Stimulated activated CD8-positive, alpha-beta memory T cell treated with anti-CD3 and anti-CD28 coated beads, Interleukin-15, amount 100 ng/mL, for 48 hours (primary cell): ENCODE results near the gene EPSTI1.
"Not testable (repeated sequence)": the region's sequence is repeated elsewhere in the genome, so short reads cannot be mapped to it uniquely, and the experiment has no call there.

Source experiments
- DNase-seq, 2 donors: peaks; one replicate each; pipeline ENCODE4 v3.0.0-alpha.2; 2020; ENCODE audit warnings: low read depth in 2 of 2

EPSTI1 gene, protein sequence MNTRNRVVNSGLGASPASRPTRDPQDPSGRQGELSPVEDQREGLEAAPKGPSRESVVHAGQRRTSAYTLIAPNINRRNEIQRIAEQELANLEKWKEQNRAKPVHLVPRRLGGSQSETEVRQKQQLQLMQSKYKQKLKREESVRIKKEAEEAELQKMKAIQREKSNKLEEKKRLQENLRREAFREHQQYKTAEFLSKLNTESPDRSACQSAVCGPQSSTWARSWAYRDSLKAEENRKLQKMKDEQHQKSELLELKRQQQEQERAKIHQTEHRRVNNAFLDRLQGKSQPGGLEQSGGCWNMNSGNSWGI

DNA sequence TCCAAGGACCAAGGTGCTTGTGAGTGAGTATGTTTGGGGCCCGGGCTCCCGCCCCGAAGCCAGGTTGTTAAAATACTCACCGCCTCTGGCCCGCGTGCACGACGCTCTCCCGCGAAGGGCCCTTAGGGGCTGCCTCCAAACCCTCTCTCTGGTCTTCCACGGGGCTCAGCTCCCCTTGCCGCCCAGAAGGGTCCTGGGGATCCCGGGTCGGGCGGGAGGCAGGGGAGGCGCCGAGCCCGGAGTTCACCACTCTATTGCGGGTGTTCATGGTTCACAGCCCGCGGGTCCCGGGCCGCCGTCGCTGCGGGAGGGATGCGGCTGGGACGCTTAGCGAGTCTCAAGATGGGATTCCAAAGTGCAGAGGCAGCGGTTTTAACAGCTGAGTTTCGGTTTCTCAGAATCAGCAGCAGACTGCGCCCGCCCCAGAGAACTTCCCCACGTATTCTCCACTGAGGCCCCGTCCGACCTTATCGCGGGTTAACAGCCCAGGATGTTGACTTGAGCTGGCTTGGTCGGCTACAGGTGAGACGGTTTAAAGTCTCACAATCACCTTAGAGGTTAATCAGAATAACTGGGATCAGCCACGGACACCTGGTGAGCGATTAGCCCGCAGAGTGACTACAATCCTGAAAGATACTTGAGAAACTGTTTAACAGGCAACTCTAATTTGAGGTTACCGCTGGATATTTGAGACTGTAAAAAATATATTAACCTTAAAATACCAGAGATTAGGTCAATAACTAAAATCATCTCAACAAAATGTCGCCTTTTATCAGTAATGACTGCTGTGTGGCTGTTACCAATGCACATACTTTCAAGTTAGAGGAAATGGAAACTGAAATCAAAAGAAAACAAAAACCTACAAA is at the start of gene EPSTI1:
Gene EPSTI1, minus strand, starts transcription at position 344 of the 866 bp plus-strand sequence. Its CDS starts 76 bp downstream, at position 268.
- DNase-seq = peak; percentile 55 to 61

- DNase-seq = no peak
Observed at GRCh38 chr13:43041369-43041921, 49.4 kb upstream of the EPSTI1 start.

- DNase-seq = not testable (repeated sequence)
Observed at GRCh38 chr13:43040581-43041368, 48.7 kb upstream of the EPSTI1 start.

GRCh38 chr13:43039966-43040365 is 47.9 kb upstream of the EPSTI1 start:
- no peak for DNase-seq

DNA sequence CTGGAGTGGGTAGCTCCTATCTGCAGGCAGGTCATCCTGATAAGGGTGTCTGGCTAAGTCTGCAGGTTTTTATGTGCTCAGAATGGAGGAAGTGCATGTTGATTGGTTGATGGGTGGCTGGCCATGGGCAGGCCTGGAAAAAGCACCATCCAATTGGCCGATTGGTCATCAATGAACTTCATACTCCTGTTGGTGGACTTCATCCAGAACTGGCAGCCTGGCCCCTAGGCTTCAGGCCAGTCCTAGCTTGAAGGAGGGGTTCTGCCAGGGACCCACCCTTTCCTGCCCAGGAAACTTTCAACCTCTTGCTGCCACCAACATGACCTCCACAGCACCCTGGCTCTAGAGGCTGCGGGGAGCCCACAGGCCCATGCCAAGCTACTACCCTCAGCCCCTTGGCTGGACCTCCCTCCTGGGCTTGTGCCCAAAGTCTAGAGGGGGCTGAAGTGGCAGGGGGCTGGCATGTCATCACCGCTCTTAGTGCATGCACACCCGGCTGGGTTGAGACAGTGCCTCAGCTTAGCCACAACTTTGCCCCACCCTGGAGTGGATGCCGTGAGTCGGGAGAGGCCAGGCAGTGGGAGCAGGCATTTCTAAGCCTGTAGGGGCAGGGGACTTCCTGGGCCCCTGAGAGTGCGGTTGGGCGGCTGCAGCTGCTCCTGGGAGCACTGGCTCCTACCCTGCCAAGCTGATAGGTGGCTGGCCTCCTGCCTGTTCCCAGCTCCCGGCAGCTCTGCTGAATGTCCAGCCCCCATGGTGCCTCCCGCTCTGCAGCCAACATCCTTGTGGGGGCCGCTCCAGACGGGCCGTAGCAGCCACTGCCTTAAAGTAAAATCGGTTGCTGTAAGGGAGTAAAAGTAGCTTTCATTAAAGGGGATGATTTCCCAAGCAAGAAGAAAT is 44.6 kb upstream of the EPSTI1 start:
- DNase-seq = no peak

DNA sequence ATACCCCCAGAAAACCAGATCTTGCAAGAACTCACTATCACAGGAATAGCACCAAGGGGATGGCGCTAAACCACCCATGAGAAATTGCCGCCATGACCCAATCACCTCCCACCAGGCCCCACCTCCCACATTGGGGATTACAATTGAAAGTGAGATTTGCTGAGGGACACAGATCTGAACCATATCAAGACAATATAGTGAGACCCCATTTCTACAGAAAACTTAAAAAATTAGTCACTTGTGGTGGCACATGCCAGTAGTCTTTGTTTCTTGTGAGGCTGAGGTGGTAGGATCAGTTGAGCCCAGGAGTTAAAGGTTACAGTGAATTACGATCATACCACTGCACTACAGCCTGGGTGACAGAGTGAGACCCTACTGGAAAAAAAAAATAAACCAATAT is 41.0 kb upstream of the EPSTI1 start:
- no peak for DNase-seq

DNA sequence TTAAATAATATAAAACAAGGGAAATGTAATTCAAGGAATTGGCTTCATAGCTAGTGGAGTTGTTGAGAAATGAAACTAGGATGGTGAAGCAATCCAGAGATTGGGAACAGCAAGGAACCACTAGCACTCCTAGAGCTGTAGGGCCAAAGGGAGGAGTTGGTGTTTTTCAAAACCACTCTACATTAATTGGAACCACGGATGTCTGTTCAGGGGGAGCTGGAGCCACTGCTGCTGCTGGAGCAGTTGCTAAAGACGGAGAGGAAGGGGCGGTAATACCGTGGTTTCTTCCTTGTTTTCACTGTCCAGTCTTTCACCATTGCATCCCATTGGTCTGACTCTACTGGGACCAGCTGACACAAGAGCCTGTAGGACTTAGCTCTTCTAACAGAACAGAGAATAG is 39.8 kb upstream of the EPSTI1 start:
- no peak for DNase-seq

GRCh38 chr13:43030548-43030947 is 38.5 kb upstream of the EPSTI1 start:
- no peak for DNase-seq

GRCh38 chr13:43026262-43026661 is 34.2 kb upstream of the EPSTI1 start:
- DNase-seq = no peak

- peak; percentile 61 to 72 for DNase-seq
Observed at GRCh38 chr13:43023289-43023963, 31.4 kb upstream of the EPSTI1 start, which contains the start of gene DNAJC15. TSS of gene DNAJC15 (plus strand) at chr13:43023586. CDS start at chr13:43023627, 41 bp downstream.

DNA sequence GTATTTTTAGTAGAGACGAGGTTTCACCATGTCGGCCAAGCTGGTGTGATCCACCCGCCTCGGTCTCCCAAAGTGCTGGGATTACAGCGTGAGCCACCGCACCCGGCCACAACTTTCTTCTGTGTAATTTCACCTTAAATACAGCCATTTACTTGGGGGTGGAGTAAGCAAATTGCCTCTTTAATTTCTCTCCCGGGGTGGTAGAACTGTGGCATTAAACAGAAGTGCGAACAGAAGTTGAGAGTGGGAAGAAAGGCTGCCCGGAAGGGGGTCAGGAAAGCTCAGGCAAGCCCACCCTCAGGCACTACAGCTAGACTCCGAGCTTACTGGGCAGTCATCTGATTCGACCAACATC is 30.9 kb upstream of the EPSTI1 start:
- DNase-seq = no peak

DNA sequence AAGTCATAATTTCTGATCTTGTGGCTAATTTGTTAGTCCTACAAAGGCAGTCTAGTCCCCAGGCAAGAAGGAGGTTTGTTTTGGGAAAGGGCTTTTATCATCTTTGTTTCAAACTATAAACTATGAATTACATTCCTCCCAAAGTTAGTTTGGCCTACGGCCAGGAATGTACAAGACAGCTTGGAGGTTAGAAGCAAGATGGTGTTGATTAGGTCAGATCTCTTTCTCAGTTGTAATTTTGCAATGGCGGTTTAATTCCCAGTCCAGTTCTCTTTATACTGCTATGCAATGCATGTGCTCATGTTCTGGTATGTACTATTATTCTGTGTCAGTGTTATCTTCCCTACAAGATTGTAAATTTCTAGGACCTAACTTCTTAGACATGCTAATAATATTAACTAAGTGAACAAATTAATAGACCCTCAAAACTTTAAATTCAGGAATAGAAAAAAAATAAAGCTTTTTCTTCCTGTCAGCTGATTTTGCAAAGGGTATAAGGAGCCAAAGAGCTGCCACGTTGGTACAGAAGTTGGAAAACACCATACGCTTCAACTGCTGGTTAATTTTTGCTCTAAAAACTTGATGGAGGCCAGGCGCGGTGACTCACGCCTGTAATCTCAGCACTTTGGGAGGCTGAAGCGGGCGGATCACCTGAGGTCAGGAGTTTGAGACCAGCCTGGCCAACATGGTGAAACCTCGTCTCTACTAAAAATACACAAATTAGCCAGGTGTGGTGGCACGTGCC is 30.1 kb upstream of the EPSTI1 start:
- no peak for DNase-seq

GRCh38 chr13:43020794-43021193 is 28.8 kb upstream of the EPSTI1 start:
- DNase-seq = no peak

DNA sequence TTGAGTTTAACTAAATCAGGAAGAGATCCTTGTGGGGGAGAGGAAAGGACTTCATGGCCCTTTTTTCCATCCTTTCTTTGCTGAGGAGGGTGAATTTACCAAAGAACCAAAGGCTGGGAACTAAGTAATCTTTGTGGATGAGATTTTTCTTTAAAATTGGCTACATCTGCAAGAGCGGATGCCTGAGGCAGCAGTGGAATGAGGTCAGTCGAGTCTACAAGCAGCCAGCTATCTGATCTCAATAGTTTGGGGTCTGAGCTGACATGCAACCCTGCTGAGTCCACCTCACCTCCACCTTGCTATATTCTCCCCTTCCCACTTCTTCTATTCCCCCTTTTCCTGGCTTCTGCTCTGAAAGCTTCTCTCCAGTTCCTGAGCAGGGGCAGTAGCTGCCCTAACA is 27.8 kb upstream of the EPSTI1 start:
- no peak for DNase-seq

GRCh38 chr13:43016226-43016625 is 24.2 kb upstream of the EPSTI1 start:
- no peak for DNase-seq

DNA sequence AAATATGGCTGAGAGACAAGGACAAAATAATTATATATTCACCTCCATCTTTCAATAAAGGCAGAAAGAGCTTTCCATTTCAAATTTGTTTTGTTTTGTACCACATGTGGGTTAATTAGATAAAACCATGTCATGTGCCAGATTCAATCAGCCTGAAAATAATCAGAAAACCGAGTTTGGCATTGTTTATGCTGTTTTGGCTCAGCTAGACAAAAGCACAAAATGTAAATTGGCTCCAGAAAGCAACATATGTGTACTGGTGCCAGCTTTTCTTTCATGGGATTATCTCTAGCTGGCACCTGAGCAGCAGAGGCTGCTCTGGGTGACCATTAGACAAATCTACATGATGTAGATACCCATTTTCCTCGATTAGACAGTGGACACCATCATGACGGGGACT is 22.1 kb upstream of the EPSTI1 start:
- no peak for DNase-seq

DNA sequence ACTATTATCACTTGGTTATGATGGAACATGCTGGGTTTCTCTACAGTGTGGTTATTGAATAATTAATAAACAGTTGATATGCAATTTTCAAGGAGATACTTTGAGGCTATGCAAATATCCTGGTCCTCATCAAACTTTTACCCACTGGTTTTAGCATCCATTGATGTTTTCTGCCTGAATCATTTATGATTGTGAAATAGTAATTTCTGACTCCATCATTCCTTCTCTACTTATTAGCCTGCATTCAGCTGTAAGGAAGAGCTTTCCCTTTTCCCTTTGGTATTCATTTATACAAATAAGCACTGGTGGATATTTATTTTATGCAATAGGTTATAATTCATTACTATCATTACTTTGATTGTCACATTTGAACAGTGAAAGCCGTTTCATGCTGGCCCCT is 17.5 kb upstream of the EPSTI1 start:
- DNase-seq = no peak

GRCh38 chr13:43008596-43008995 is 16.6 kb upstream of the EPSTI1 start:
- DNase-seq = no peak

DNA sequence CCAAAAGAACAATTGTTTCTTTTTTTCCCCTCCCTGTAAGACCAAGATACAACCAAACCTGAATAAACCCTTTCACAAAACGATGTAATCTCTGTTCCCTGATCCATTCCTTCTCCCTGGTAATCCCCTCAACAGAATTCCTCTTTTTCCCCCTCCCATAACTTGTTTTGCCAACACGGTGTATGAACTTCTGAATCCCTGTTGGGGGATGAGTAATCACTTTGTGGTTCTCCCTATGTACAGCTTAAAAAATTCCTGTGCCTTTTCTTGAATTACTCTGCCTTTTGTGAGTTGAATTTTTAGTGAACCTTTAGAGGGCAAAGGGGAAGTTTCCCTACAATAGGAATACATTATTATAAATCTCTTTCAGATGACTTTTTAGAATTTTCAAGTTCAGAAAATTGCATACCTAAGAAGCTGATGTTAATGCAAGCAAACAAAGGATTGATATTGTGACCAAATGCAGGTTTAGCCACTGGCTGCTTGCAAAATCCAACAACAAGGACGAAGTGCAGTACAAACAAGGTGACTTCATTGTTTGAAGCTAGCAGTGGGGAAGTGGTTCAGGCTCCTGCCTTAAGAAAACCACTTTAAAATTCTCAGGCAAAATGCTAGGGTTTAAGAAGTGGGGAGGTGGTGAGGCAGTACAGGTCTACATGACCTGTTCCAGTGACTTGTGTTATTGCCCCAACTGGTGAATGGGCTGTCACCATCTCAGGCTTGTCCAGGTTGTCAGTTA is 15.0 kb upstream of the EPSTI1 start:
- no peak for DNase-seq
